Measurements from ENCODE around the gene ACOT9.

- TF ChIP-seq CTCF (IDR thresholded peaks at IDR 0.05) (no peak), POLR2AphosphoS5 (IDR thresholded peaks at IDR 0.05) (no peak)
Measured at GRCh38 chrX:23749576-23749975, 6.5 kb upstream of the ACOT9 start.

All from transverse colon (tissue), 4 donors.